HG02884 (cell line): Measurements from ENCODE around the gene BTN1A1.
"Not testable (repeated sequence)": the region's sequence is repeated elsewhere in the genome, so short reads cannot be mapped to it uniquely, and the experiment has no call there.

Experiments
- ATAC-seq: cut with Tn5 transposase; IDR thresholded peaks from one replicate; pipeline ENCODE4 v1.9.1; 2021; ENCODE audit warnings: mild to moderate bottlenecking, moderate library complexity; ENCODE audit not compliant: unreplicated experiment

BTN1A1 gene

DNA sequence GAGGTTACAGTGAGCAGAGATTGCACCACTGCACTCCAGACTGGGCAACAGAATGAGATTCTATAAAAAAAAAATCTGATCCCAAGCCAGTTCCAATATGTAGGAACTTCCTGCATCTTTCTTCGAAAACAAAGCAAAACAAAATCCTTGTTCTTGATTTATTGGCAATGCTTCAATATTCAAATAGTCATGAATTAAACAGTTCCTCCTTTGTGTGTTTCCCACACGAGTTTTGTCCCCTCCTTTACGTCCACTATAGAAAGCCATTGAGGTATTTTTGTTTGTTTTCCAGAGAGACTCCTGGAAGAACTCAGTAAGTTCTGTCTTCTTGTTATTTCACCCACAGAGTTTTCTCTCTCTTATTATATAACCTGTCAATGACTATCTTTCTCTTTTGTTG, 7.6 kb downstream of the BTN1A1 start:
- ATAC-seq: no peak

DNA sequence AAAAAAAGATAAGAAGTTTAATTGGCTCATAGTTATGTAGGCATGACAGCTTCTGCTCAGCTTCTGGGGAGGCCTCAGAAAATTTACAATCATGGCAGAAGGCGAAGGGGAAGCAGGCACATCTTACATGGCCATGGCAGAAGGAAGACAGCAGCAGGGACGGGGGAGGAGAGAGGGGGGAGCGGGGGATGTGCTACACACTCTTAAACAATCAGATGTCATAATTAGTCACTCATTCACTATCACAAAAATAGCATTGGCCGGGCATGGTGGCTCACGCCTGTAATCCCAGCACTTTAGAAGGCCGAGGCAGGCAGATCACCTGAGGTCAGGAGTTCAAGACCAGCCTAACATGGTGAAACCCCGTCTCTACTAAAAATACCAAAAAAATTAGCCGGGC, 10.9 kb downstream of the BTN1A1 start:
- ATAC-seq: not testable (repeated sequence)

DNA sequence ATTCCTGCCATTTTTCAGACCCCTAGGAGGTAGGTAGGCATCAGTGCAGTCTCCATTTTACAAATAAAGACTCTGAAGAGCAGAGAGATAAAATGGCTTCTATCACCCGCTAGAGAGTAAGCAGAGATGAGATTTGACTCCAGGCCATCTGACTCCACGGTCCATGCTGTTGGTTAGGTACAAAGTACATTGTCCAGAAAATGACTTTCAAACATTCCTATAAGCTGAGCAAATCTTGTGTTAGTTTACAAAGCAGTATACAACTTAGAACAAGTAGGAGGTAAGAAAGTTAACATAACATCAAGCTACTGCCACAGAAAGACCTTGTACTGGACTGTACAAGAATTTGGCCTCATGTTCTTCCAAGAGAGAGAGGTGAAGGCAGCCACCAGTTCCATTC, 14.9 kb downstream of the BTN1A1 start:
- no peak for ATAC-seq

DNA sequence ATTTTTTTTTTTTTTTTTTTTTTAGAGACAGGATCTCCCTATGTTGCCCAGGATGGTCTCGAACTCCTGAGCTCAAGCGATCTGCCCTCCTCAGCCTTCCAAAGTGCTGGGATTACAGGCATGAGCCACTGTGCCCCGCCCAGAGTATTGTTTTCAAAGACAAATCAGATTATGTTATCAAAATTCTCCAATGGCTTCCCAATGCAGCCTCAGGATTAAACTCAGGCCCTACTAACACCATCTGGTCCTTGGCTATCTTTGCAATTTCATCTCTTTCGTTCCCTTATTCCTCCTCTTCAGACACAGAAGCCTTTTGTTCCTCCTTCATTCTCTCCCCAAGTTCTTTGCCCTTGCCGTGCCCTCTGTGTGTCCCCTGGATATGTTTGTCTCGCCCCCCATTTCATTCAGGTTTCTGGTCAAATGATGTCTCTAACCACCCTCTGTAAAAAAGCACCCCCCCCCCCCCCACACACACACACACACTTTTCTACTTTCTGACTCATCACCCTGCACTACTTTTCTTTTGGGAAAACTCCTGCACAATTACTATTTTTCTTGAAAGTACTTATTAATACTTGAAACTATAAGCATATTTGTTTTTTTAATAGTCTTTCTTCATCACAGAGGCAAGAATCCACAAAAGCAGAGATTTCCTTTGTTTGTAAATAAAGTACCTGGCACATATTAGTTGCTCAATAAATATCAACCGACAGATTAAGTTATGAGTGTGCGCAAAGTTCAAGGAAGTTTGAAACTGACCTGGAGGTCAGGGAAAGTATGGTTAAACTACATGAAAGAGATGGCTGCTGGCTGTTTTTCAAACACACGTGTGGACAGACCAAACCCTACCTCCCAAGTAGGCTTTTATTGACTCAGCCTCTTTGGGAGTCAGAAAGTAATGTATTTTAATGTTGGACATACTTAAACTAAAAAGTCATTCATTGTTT, 16.7 kb downstream of the BTN1A1 start:
- no peak for ATAC-seq

DNA sequence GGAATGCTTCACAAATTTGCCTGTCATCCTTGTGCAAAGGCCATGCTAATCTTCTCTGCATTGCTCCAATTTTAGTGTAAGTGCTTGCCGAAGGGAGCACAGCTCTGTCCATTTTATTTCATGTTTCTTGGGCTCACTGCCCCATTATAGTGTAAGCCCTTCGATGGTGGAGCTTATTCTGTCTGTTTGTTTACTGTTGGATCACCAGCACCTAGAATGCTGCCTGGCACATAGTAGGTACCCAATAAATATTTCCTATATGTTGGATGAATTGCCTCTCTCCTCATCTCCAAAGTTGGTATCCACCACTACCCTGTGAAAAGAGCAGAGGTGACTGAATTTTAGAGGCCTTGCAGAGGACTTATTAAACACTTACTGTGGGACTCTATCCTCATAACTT, 19.3 kb downstream of the BTN1A1 start:
- ATAC-seq: no peak

DNA sequence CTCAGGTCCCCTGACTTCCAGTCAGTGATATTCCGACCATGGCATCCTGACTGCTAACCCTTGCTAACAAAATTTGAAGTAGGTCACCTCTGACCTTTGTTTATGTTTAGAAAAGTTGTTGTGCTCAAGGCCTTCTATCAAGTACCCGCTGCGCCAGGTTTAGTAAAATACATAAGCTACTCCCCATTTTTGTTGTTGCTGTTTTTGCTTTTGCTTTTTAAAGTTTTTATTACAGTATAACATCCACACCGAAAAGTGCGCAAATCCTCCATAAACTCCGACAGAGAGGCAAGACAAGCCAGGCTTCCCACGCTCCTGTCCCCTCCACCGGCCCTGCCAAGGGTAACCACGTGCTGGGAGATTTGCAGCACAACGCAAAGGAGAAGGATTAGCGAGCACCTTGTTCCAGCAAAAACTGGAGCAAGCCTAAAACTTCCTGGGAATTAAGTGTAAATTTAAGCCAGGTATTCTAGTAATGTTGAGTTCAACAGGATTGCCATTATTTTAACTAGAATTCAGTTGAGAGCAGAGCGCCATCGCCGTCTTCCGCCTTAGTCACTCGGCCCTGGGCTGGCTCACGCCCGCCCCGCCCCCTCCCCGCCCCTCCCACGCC, 20.2 kb downstream of the BTN1A1 start:
- ATAC-seq: peak; percentile 23

DNA sequence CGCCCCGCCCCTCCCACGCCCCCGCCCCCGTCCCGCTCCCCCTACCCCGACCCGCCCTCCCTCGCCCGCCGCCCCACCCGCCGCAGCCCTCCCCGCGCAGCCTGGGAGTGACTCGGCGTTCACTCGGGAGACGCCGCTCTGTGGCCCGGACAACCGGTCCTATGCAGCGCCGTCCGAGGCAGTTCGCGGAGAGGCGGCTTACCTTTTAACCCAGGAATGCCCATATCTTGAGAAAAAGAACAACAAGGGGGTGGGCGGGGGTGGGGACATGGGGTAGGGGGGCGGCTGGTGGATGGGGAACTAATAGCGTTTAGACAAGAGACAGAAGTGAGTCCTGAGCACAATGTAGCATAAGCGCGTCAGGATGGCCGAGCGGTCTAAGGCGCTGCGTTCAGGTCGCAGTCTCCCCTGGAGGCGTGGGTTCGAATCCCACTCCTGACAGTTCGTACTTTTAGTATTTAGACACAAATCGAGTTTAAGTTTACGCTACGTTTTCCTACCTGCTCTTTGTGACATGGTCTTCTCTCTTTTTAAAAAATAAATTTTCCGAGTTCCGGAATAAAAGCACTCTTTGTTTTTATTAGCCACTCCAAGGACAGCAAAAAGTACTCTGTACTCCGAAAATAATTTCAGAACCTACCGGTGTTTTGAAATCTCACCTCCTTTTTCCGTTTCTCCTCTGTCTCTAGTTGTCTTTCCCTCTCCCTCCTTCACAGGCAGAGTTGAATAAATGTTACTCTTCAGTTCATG, 20.9 kb downstream of the BTN1A1 start:
- ATAC-seq: peak; percentile 58

DNA sequence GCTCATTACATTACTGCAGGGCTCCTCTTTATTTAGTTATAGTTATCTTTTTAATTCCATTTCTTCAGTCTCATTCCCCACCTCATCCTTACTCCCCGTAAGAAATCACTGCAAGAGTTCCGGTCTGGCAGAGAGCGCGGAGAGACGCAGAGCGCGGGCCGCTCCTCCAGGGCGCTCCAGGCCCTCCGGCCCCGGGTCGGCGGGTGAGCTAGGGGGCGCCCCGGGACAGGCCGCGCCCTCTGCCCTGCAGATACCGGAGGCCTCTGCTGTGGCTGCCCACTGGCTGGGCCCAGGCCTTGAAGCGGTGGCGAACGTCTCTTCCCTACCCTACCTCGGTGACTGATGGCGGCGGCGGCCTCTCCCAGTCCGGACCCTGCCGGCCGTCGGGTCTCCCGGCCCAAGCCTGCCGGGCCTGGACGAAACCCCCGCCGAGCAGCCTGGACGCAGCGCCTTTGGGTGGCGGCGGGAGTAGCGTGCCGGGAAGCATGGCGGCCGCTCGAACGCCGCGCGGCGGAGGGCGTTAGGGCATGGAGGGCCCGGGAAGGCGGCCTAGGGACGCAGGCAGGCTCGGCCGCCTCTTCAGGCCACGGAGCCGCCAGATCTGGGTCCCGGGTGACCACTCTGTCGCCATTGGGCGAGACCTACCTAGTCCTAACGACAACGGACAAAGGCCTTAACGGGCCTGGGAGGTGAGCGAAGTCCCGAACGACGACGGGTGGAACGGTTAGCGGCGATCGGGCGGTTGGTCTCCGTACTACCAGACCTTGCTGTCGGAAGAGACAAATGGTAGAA, 21.7 kb downstream of the BTN1A1 start:
- peak; percentile 82 for ATAC-seq

DNA sequence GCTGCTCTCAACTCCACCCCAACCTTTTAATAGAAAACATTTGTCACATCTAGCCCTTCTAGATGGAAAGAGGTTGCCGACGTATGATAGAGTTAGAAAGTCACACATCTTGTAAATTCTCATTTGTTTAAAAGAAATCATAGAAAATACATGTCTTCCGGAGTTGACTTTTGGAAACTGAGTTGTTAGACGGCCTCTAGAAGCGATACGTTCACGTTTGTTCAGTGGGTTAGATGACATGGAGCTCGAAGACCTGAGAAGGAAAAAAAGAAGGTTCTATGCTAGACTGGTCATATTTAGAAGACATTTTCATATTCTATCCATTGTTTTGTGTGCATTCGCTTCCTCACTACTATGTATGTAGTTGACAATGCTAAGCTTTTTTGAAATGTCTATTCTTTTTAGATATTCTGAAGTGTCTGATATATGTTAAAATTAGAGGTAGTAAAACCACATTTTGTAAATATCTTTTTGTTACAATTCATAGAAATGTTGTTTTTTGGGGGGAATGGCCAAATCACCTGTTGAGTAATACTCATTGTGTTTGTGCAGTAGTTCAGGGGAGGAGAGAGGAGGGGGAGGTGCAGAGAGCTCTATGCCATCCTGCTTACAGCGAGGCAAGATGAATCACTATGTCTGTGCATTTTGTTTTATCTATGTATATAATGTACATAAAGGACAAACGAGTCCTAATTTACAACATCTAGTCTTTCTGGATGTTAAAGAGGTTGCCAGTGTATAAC, 22.6 kb downstream of the BTN1A1 start:
- ATAC-seq: not testable (repeated sequence)

DNA sequence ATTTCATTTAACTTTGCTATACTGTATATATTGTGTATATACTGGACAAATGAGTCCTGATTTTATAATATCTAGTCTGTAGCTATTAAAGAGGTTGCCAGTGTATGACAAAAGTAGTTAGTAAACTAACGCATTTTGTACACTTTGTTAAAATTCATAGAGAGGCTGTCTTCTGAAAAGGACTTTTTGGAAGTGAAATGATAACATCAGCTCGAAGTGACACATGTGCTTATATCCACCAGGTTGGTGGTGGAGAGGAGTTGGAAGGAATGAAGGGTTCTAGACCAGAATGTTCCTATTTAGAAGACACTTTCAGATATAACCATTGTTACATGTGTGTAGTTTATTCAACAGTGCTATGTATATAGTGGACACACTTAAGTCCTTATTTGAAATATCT, 24.2 kb downstream of the BTN1A1 start:
- ATAC-seq: not testable (repeated sequence)

DNA sequence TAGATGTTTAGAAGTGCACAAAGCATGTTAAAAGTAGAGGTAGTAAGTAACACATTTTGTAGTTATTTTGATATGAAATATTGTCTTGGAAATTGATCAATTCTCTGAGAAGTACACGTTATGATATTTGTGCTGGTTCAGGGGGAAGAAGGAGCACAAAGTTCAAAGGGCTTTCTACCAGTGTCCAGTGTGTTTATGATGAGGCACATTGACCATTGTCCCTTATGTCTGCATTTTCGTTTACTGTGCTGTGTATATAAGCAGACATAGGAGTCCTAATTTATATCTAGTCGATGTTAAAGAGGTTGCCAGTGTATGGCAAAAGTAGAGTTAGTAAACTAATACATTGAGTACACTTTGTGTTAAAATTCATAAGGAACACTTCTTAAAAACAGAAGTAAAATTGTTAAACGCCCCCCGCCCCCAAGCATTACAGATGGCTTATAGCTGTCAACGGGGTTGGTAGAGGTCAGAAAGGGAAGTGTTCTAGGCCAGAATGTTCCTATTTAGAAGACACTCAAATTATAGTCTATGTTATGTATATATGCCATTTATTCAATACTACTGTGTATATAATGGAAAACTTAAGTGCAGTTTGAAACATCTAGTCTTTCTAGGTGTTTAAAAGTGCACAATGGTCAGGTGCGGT, 24.7 kb downstream of the BTN1A1 start:
- ATAC-seq: no peak

DNA sequence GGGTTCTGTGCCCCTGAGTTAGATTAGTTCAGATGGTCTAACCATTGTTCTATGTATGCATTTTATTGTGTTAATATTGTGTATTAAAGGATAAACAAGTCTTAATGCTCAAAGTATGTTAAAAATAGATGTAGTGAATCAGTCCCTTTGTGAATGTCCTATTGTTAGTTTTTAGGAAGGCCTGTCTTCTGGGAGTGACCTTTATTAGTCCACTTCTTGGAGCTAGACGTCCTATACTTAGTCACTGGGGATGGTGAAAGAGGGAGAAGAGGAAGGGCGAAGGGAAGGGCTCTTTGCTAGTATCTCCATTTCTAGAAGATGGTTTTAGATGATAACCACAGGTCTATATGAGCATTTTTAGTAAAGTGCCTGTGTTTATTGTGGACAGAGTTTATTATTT, 25.7 kb downstream of the BTN1A1 start:
- no peak for ATAC-seq

DNA sequence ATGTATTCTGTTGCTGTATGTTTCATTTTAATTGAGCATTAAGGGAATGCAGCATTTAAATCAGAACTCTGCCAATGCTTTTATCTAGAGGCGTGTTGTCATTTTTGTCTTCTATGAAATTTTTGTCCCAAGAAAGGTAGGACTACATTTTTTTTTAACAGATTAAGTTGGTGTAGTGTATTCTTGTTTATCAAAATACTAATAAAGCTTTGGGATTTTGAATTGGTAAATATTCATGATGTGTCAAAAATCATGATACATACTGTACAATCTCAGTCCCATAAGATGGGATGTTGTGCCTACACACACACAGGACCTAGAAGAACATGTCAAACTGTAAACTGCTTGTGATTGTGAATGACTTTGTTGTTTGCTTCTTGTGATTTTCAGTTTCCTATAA, 26.8 kb downstream of the BTN1A1 start:
- no peak for ATAC-seq

DNA sequence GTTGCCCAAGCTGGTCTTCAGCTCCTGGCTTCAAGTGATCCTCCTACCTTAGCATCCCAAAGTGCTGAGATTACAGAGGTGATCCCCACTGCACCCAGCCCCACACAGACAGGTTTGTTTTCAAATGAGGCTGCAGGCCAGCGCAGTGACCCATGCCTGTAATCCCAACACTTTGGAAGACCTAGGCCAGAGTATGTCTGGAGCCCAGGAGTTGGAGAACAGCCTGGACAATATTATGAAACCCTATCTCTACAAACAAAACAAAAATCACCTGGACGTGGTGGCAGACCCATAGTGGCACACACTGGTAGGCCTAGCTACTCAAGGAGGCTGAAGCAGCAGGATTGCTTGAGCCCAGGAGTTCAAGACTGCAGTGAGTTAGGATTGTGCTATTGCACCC, 30.1 kb downstream of the BTN1A1 start:
- no peak for ATAC-seq

DNA sequence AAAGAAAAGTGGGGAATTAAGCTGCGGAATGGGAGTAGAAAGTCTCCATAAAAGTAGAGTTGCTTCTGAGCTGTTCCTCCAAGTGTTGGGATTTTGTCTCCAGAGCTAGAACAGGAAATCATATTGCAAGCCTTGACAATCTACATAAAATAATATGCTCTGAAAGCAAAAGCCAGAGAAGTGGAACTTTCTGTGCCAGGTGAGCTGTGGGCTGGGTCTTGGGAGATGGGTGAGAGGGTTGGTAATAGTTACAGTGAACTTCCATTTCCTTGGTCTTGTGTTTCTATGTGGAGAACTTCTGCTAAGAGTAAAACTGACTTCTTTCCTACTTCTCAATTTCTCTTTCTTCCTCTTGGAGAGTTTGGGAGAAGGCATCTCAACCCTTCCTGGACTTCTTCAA, 31.8 kb downstream of the BTN1A1 start:
- ATAC-seq: no peak

DNA sequence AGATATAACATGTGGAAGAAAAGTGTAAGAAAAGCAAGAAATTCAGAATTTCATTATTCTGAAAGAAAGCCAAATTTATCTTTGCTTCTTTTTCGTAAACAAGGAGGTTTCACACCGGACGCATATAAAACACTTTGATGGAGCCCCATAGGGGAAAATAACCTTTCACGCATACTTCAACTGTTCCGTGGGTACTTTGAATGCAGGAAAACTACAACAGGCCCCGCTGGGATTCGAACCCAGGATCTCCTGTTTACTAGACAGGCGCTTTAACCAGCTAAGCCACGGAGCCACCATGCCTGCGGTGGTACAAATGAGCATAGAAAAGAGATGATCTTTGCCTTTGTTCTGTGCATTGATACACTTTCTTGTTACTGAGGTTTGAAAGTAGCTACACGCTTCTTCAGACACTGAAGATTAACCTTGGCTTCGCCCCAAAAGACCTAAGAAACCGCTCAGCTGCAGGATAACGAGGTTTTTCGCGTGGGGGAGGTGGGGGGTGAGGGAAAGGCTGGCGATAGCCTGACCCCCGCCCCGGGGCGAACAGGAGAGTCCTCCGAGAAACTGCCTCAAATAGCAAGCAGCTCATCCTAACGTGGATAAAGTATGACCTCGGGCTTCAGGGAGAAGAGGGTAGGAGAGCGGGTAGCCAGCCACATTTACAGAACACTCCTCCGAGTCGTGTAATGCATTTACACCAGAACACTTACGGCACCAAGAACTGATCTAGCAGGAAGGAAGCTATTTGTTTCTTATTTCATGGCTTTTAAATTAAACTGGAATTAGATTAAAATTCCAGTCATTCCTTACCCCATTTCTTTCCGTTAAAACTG, 32.8 kb downstream of the BTN1A1 start:
- ATAC-seq: peak; percentile 41

DNA sequence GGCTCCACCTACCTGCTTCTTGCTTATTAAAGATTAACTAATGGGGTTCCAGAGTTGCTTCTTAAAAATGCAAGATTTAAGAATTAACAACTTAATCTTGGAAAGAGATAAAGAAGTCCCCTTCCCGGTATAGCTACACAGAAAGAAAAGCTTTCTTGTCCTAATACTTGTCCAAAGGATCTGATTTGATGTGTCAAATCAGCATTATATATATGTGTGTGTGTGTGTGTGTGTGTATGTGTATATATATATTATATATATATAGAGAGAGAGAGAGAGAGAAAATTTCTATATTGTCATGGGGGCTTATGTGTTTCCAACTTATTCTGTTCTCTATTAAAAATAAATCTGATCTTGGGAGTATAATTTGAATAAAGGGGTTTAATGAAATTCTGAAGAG, 33.4 kb downstream of the BTN1A1 start:
- no peak for ATAC-seq

DNA sequence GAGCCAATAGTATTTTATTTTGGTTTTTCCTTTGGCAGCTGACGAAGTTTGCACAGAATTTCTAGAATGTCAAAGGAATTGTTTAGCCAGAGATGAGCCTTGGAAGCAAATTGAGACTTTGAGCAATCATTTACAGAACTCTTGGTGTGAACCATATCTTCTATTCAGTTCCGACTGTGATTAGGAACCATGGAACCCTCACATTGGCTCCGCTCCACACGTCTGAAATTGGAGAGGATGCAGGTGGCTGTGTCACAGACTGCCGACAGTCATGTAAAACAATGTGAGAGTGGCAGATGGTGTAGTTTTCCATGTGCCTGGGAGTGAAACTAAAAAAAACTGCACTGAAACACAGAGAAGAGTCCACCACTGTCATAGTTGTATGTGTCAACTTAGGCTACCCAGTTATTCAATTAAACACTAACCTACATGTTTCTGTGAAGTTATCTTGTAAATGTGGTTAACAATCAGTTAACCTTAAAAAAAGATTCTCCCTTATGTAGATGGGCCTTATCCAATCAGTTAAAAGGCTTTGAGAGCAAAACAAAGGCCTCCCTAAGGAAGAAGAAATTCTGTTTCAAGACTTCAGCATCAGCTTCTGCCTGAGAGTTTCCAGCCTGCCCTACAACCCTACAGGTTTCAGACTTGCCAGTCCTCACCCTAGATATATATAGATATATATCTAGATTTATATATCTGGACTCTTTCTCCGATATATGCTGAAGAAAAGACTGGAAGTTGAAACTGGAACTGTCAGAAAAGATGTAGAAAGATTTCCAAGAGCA, 34.8 kb downstream of the BTN1A1 start:
- no peak for ATAC-seq
